Trophoblast cell (in vitro differentiated cells and primary cell): ENCODE measurements around the gene EFHC1.

Source experiments
- DNase-seq, 2 donors: peaks; one replicate each; pipeline ENCODE4 v3.0.0-alpha.2; 2016
- H2AFZ ChIP-seq: 2 replicates; pipeline ENCODE4 v1.6.1; 2013; ENCODE audit warnings: low read length, moderate library complexity, mild to moderate bottlenecking; ENCODE audit not compliant: insufficient read depth, poor library complexity
- H2AK5ac ChIP-seq: 2 replicates; pipeline ENCODE4 v1.6.1; 2013; ENCODE audit warnings: mild to moderate bottlenecking, low read length
- H2BK120ac ChIP-seq: 2 replicates; pipeline ENCODE4 v1.6.1; 2013; ENCODE audit warnings: low read length, mild to moderate bottlenecking, moderate library complexity; ENCODE audit not compliant: insufficient read depth, poor library complexity
- H2BK12ac ChIP-seq: 2 replicates; pipeline ENCODE4 v1.6.1; 2013; ENCODE audit warnings: mild to moderate bottlenecking, low read length, moderate library complexity
- H2BK5ac ChIP-seq: 2 replicates; pipeline ENCODE4 v1.6.1; 2013; ENCODE audit warnings: low read length, low read depth, moderate library complexity, mild to moderate bottlenecking; ENCODE audit not compliant: poor library complexity
- H3K14ac ChIP-seq: 2 replicates; pipeline ENCODE4 v1.6.1; 2013; ENCODE audit warnings: mild to moderate bottlenecking, low read length
- H3K18ac ChIP-seq: 2 replicates; pipeline ENCODE4 v1.6.1; 2013; ENCODE audit warnings: mild to moderate bottlenecking, low read length
- H3K23ac ChIP-seq: 2 replicates; pipeline ENCODE4 v1.6.1; 2013; ENCODE audit warnings: low read length
- H3K27ac ChIP-seq: 2 replicates; pipeline ENCODE4 v1.5.1; 2013; ENCODE audit warnings: low read depth, mild to moderate bottlenecking, inconsistent platforms, low read length, moderate library complexity
- H3K27me3 ChIP-seq: 2 replicates; pipeline ENCODE4 v1.6.1; 2013; ENCODE audit warnings: inconsistent platforms, mild to moderate bottlenecking, low read length, moderate library complexity; ENCODE audit not compliant: insufficient read depth
- H3K36me3 ChIP-seq, 2 experiments: 1 replicate in 1 of 2; 2 replicates in 1 of 2; pipeline ENCODE4 v1.6.1; 2013; ENCODE audit warnings: low read length in 2 of 2, mild to moderate bottlenecking in 2 of 2, moderate library complexity in 1 of 2; ENCODE audit not compliant: insufficient read depth in 2 of 2, control insufficient read depth in 1 of 2
- H3K4ac ChIP-seq: 2 replicates; pipeline ENCODE4 v1.6.1; 2013; ENCODE audit warnings: low read depth, mild to moderate bottlenecking, low read length, moderate library complexity
- H3K4me1 ChIP-seq, 2 experiments: 1 replicate in 1 of 2; 2 replicates in 1 of 2; pipeline ENCODE4 v1.6.1; 2013; ENCODE audit warnings: low read length in 2 of 2, mild to moderate bottlenecking in 2 of 2, moderate library complexity in 1 of 2; ENCODE audit not compliant: insufficient read depth in 2 of 2, control insufficient read depth in 1 of 2
- H3K4me2 ChIP-seq: 2 replicates; pipeline ENCODE4 v1.6.1; 2013; ENCODE audit warnings: inconsistent platforms, mild to moderate bottlenecking, low read length, moderate library complexity
- H3K4me3 ChIP-seq: 2 replicates; pipeline ENCODE4 v1.5.1; 2013; ENCODE audit warnings: mild to moderate bottlenecking, low read depth, low read length, inconsistent platforms
- H3K79me1 ChIP-seq: one replicate; pipeline ENCODE4 v1.6.1; 2013; ENCODE audit warnings: low read length
- H3K79me2 ChIP-seq: 2 replicates; pipeline ENCODE4 v1.6.1; 2013; ENCODE audit warnings: low read length, mild to moderate bottlenecking; ENCODE audit not compliant: control insufficient read depth, insufficient read depth, poor library complexity
- H3K9ac ChIP-seq: 2 replicates; pipeline ENCODE4 v1.6.1; 2013; ENCODE audit warnings: mild to moderate bottlenecking, low read length
- H3K9me3 ChIP-seq: 2 replicates; pipeline ENCODE4 v1.6.1; 2013; ENCODE audit warnings: low read depth, mild to moderate bottlenecking, control low read depth, inconsistent platforms, low read length; ENCODE audit not compliant: insufficient read depth
- H4K12ac ChIP-seq: 2 replicates; pipeline ENCODE4 v1.6.1; 2013; ENCODE audit warnings: low read depth, mild to moderate bottlenecking, low read length, moderate library complexity
- H4K8ac ChIP-seq: 2 replicates; pipeline ENCODE4 v1.6.1; 2013; ENCODE audit warnings: low read depth, mild to moderate bottlenecking, low read length, moderate library complexity
- H4K91ac ChIP-seq: one replicate; pipeline ENCODE4 v1.6.1; 2013; ENCODE audit warnings: low read depth, mild to moderate bottlenecking, low read length, moderate library complexity
- WGBS: extraction: QIAGEN DNeasy Blood & Tissue Kit; methylation state at CpG from one replicate; pipeline ENCODE4 v1.1.7; 2013; ENCODE audit warnings: missing lambda C conversion rate; ENCODE audit not compliant: insufficient read length, insufficient coverage; ENCODE audit errors: extremely low coverage; 5-methylcytosine and 5-hydroxymethylcytosine counted together

EFHC1 gene

GRCh38 chr6:52541135-52541534 is 121.0 kb downstream of the EFHC1 start:
- H3K27me3 ChIP-seq, result no peaks in the 10 kb centered on the region
- H3K79me1 ChIP-seq, result peaks cover 8% of the 10 kb centered on the region
- no peaks in the 10 kb centered on the region for H3K36me3 ChIP-seq
- no peak overlapping the region for H4K12ac ChIP-seq
- no peak overlapping the region for H3K4me2 ChIP-seq
- H3K9ac ChIP-seq, result no peak overlapping the region
- H3K23ac ChIP-seq, result no peak overlapping the region
- peak overlapping the region; percentile 71 for H3K18ac ChIP-seq
- peaks cover 3% of the 10 kb centered on the region for H3K9me3 ChIP-seq
- H3K4me3 ChIP-seq, result no peak overlapping the region
- H4K8ac ChIP-seq, result no peak overlapping the region
- H3K4ac ChIP-seq, result no peak overlapping the region
- no peak overlapping the region for H2BK5ac ChIP-seq
- H2BK12ac ChIP-seq, result no peak overlapping the region
- peaks cover 19 to 32% of the 10 kb centered on the region in 2 experiments for H3K4me1 ChIP-seq
- DNase-seq, result no peak
- no peak overlapping the region for H2AK5ac ChIP-seq
- no peak overlapping the region for H4K91ac ChIP-seq
- peaks cover 4% of the 10 kb centered on the region for H3K79me2 ChIP-seq
- no peak overlapping the region for H3K14ac ChIP-seq
- no peak overlapping the region for H3K27ac ChIP-seq
- no CpG with 5 or more reads among the region's 6 CpGs for WGBS
- H2BK120ac ChIP-seq, result no peak overlapping the region
- no peak overlapping the region for H2AFZ ChIP-seq

GRCh38 chr6:52543262-52543661 is 123.1 kb downstream of the EFHC1 start:
- DNase-seq, result no peak
- H2BK12ac ChIP-seq, result no peak overlapping the region
- peaks cover under 1% of the 10 kb centered on the region for H3K9me3 ChIP-seq

GRCh38 chr6:52543729-52544601 is 123.8 kb downstream of the EFHC1 start:
- Histone ChIP-seq H2AK5ac (no peak overlapping the region), H2AFZ (no peak overlapping the region), H4K8ac (no peak overlapping the region), H2BK12ac (peak overlapping the region; percentile 2), H3K36me3 (no peaks in the 10 kb centered on the region), H3K27me3 (no peaks in the 10 kb centered on the region), H3K9me3 (no peaks in the 10 kb centered on the region), H3K79me1 (peaks cover 2% of the 10 kb centered on the region), H3K14ac (no peak overlapping the region), H3K4me2 (no peak overlapping the region), H3K27ac (no peak overlapping the region), H2BK5ac (no peak overlapping the region), H3K4ac (no peak overlapping the region), H3K23ac (no peak overlapping the region), H4K91ac (peak overlapping the region; percentile 2), H3K18ac (no peak overlapping the region), H3K4me1 (peaks cover 16 to 24% of the 10 kb centered on the region in 2 experiments), H3K79me2 (peaks cover 2% of the 10 kb centered on the region), H2BK120ac (no peak overlapping the region), H3K9ac (no peak overlapping the region), H4K12ac (no peak overlapping the region), H3K4me3 (no peak overlapping the region)
- no peak for DNase-seq
- no CpG with 5 or more reads among the region's 10 CpGs for WGBS

More at GRCh38 chr6:52543262-52543661, 123.1 kb downstream of the EFHC1 start:
- no peak overlapping the region for H3K9ac ChIP-seq
- no peak overlapping the region for H3K23ac ChIP-seq
- peaks cover 5% of the 10 kb centered on the region for H3K79me1 ChIP-seq
- no peak overlapping the region for H4K12ac ChIP-seq
- H2AK5ac ChIP-seq, result no peak overlapping the region
- peaks cover 16 to 28% of the 10 kb centered on the region in 2 experiments for H3K4me1 ChIP-seq
- no peak overlapping the region for H2BK120ac ChIP-seq
- no peak overlapping the region for H2AFZ ChIP-seq
- no CpG with 5 or more reads among the region's 1 CpG for WGBS
- H3K27ac ChIP-seq, result no peak overlapping the region
- peaks cover 3% of the 10 kb centered on the region for H3K79me2 ChIP-seq
- H3K27me3 ChIP-seq, result no peaks in the 10 kb centered on the region
- no peaks in the 10 kb centered on the region for H3K36me3 ChIP-seq
- no peak overlapping the region for H3K4me2 ChIP-seq
- H3K4me3 ChIP-seq, result no peak overlapping the region
- no peak overlapping the region for H2BK5ac ChIP-seq
- H3K14ac ChIP-seq, result no peak overlapping the region
- no peak overlapping the region for H4K91ac ChIP-seq
- H3K18ac ChIP-seq, result no peak overlapping the region
- H4K8ac ChIP-seq, result no peak overlapping the region
- no peak overlapping the region for H3K4ac ChIP-seq

- Histone ChIP-seq H3K27ac (no peak overlapping the region), H3K9me3 (no peaks in the 10 kb centered on the region), H3K79me2 (peaks cover 2% of the 10 kb centered on the region), H3K27me3 (no peaks in the 10 kb centered on the region), H3K79me1 (peaks cover 2% of the 10 kb centered on the region), H3K4ac (peak overlapping the region; percentile 9), H3K18ac (peak overlapping the region; percentile 10), H2AFZ (no peak overlapping the region), H2AK5ac (no peak overlapping the region), H2BK12ac (peak overlapping the region; percentile 54), H2BK5ac (no peak overlapping the region), H2BK120ac (no peak overlapping the region), H3K4me1 (peaks cover 14 to 21% of the 10 kb centered on the region in 2 experiments), H3K36me3 (no peaks in the 10 kb centered on the region), H4K12ac (no peak overlapping the region), H3K4me2 (peak overlapping the region; percentile 11), H3K9ac (no peak overlapping the region), H3K4me3 (no peak overlapping the region), H3K14ac (peak overlapping the region; percentile 29), H4K8ac (peak overlapping the region; percentile 27), H4K91ac (peak overlapping the region; percentile 33), H3K23ac (no peak overlapping the region)
- no CpG with 5 or more reads among the region's 9 CpGs for WGBS
- DNase-seq, result peak in 1 of 2 donors; percentile 57
Observed at GRCh38 chr6:52544602-52545405, 124.7 kb downstream of the EFHC1 start.
